SW 1271 (cell line): ENCODE data around the gene FRMD4A.
"Not testable (repeated sequence)": the region's sequence is repeated elsewhere in the genome, so short reads cannot be mapped to it uniquely, and the experiment has no call there.

Experiments used
- DNase-seq, 2 experiments: peaks; one replicate each; lab custom pipeline; 2025; lab: John Stamatoyannopoulos, UW

Gene FRMD4A

DNA sequence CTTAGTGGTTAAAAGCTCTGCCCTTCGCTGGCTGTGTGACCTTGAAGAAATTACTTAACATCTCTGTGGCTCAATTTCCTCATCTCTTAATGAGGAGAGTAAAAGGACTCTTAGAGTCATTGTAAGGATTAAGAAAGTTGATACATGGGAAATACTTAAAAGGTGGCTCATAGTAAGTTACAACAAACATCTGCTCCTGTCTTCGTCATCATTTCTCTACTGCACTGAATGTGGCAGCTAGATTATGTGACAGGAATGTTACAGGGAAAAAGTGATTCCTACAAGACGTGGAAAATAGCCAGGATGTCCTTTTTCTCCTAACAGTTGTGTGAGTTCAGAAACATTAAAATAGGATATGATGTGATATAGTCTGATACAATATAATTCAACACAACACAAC is 184.7 kb downstream of the FRMD4A start:
- peak in 1 of 2 experiments; percentile 1 for DNase-seq

DNA sequence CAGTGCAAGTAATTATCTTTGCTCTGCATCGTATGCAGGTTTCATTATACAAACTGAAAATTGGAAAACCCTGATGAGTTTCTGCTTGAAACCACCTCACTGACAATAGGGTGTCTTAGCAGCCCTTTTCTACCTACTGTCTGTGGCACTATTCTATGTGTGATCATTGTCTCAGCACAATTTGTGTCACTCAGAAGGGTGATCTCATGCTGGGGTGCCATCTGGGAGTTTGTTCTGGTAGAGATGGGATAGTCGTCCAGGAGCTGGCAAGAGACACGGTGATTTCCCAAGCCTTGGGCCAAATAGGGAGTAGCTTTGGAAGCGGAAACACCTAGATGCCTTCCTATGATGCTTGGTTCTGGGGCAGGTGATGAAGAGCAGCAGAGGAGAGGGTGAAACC is 186.3 kb downstream of the FRMD4A start:
- DNase-seq: no peak

DNA sequence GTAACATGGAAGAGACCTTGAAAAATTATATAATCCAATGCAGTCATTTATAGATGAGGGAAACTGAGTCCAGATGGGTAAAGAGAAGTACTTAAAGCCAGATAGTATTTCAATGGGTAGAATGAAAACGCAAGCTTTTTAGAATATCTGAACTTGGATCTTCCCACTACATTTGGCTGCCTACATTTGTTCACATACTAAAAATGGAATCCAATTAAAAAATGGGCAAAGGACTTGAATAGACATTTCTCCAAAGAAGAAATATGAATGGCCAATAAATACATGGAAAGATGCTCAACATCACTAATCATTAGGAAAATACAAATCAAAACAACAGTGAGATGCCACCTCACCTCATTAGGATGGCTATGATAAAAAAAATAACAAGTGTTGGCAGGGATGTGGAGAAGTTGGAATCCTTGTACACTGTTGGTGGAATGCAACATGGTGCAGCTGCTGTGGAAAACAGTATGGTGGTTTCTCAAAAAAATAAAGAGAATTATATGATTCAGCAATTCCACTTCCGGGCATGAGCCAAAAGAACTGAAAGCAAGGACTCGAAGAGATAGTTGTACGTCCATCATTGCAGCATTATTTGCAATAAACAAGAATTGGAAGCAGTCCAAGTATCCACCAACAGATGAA is 188.0 kb downstream of the FRMD4A start:
- DNase-seq: no peak

DNA sequence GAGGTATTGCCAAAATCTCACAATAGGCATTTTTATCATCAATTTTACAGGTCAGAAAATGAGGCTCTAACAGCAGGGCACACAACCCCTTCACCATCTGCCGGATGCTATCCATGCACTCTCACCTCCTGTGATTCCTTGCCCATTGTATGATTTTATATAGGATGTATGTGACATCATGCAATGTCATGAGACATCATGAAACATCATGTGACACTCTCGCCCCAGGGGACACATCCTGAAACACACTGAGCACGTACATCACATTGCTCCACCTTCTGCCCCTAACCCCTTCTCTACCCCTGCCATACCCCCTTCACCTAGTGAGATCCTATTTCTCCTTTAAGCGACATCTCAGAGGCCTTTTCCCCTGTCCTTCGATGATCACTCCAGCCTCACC is 189.4 kb downstream of the FRMD4A start:
- no peak for DNase-seq

DNA sequence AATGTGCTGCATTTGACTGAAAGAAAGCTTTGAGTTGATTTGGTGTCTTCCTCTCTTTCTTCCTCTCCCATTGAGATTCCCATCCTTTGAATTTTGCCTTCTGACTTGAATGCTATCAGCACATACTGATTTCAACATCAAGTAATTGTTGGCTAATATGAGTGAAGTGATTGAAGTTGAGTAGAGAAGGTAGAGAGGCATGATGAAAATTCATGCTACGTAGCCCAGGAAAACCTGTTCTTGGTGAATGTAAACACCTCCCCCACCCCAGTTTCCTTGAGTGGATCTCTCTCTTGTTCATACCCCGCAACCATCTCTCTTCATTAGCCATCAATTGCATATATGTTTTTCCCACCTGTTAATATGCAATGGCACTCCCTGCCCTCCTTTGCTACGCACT is 193.3 kb downstream of the FRMD4A start:
- no peak for DNase-seq

DNA sequence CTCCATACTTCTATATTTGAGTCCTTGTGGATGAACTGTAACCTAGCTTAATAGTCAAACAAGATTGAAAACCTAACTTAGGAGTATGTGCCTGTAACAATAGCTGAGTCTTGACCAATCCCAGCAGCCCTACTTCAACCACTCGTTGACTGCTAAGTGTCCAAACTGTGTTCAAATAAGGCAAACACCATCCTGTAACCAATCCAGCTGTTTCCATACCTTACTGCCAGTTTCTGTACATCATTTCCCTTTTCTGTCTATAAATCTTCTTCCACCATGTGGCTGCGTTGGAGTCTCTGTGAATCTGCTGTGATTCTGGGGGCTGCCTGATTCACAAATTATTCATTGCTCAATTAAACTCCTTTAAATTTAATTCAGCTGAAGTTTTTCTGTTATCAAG is 195.5 kb downstream of the FRMD4A start:
- not testable (repeated sequence) for DNase-seq

DNA sequence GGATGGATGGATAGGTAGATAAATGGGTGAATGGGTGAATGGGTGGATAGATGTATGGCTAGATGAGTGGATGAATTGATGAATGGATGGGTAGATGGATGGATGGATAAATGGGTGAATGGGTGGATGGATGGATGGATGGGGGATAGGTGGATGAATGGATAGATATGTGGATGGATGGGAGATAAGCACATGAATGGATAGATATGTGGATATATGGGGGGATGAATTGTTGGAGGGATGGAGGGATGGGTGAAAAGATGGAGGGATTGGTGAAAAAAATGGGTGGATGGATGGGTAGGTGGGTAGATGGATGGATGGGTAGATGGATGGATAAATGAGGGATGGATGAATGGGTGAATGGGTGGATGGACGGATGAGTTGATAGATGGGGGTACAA is 196.4 kb downstream of the FRMD4A start:
- DNase-seq: no peak

DNA sequence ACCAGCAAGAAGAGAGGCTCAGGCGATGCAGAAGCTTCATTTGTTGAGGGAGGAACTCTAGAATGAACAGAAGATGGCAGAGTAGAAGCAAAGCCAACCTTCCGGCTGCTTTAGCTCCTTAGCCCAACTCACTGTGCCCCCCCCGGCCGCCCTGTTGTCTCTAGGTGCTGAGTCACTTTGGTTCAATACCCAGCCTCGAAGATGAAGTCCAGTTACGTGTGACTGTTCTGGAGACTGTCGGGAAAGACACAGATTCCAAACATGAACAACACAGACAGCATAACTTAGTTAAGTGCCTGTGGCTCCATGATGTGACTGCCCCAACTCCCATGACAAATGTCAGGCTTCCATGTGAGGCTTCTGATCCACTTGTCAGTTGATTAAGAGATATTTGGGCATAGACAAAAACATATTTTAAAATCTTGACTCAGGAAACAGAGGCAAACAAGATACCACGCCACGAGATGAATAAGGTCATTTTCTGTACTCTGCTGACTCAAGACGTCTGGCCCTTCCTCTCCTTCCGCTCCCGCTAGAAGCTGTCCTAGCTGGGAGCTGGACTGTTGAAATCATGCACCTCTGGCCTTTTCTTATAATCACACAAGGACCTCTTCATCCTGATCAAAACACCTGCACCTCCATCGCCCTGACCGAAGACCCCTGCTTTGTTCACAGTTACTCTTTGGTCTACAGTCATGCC is 199.3 kb downstream of the FRMD4A start:
- no peak for DNase-seq

DNA sequence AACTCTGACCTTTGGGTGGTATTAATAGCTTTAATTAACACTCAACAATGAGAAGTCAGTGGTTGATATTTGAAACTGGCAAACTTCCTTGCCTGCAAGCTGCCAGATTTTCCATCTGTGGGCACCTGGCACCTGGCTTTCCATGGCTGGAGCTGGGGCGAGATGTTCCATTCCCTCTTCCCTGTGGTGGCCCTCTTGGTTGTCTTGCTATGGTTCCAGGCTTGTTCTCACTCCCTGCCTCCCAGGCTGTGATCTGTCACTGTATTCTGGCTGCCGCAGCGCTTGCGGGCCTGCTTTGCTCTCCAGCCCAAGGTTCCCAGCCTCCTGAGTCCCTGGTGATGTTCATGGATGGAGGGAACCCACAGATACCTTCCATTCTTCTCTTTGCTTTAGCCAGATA is 201.0 kb downstream of the FRMD4A start:
- no peak for DNase-seq

DNA sequence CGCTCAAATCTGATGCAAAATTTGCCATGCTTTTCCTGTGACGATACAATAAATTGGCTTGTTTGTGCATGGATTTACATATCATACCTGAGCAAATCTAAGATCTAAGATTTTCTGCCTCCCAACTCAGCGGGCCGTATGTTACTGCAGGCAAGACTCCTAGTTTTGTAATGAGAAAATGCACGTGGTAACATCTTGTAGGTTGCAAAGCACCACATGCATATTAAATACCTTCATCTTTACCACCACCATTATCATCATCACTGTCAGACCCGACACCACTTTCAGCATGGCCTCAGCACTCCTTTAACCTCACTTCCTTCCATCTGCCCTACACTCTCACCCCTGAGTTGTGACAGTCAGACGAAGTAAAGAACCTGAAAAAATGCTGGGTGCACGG is 202.2 kb downstream of the FRMD4A start:
- no peak for DNase-seq

DNA sequence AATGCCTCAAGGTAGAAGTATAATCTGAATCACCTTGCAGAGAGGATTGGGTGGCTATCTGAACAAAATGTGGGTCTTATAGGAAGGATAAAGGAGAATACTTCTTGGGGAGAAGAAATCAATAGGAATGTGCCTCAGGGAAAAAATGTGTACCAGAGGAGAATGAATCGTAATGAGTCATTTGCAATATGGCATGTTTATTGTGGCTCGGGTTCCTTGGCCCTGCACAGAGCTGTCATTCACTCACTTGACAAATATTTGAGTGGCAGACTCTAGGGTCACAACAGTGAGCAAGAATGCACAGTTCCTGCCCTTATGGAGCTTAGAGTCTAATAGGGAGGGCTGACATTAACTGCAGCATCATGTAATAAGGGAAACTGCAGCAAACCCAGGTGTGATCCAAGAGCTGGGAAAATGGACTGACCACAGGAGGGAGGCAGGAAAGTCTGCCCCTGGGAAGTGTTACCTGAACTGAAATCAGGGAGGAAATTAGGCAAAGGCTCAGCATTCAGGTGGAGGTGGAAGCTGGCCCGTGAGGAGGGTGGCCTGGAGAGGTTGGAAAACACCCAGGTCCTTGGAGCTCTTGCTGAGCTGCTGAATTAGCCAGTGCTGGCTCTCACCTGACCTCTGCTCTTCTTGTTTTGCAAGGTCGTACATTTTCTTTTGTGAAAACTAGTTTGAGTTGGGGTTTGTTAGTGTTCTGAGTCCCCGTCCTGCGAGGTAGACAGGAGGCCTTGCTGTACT is 203.9 kb downstream of the FRMD4A start:
- DNase-seq: peak in 1 of 2 experiments; percentile 20

DNA sequence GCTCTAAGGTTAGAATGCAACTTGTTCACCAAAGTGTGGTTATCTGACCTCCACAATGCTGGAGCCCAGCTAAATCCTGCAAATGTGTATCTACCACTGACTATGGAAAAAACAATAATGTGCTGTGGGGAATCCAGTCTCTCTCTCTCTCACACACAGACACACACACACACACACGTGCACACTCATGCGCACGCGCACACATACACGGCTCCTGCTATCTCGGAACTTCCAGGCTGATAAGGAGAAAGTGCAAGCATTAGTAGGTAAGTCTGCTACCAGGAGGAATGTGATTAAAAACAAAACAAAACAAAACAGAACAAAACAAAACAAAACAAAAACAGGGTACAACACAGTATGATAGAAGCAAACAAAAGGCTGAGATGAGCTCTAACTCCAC is 205.2 kb downstream of the FRMD4A start:
- no peak for DNase-seq

DNA sequence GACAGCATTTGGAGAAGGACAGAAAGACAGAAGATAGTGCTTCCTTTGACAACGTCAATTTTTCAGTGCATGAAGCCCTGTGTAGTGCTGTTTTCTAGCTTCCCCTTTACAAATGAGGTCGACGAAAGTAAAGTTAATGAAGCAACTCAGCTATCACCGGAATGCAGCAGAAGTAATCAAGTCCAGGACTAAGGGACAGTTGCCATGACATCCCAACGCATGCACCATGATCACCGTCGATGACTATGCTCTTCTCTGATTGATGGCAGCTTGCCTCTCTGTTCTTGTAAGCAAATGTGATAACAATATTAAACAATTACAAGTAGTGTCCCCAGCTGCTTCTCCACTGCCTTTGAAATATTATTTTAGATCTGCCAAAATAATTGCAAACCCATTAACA is 205.8 kb downstream of the FRMD4A start:
- no peak for DNase-seq

DNA sequence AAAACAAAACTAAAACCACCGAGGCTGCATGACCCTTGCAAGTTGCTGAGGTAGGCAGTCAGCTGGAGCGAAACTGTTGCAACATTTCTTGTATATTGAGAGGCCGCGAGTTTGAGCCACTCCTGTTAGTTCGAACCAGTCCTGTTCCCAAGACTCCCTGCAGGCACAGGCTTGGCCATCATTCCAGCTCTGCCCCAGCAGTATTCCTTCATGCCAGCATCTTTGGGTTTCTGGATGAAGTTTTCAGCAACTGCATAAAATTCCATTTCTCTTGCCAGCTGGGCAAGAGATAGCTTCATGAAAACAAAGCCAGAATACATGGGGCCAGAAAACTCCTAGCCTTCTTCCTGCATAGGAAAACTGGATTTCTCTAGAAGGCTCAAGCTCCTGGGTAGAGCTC is 207.6 kb downstream of the FRMD4A start:
- DNase-seq: no peak

DNA sequence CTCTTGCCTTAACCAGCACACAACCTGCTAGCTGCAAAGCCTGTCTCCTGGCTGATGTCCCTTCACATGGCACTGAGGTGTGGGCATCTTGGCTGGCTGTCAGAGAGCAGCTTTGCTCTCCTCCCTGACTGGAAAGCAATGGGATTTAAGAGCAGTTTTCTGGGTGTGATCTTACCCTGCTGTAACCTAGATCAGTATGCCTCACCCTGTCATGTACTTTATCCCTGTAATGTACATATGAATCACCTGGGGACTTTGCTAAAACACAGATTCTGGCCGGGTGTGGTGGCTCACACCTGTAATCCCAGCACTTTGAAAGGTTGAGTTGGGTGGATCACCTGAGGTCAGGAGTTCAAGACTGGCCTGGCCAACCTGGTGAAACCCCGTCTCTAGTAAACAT is 209.9 kb downstream of the FRMD4A start:
- DNase-seq: no peak

DNA sequence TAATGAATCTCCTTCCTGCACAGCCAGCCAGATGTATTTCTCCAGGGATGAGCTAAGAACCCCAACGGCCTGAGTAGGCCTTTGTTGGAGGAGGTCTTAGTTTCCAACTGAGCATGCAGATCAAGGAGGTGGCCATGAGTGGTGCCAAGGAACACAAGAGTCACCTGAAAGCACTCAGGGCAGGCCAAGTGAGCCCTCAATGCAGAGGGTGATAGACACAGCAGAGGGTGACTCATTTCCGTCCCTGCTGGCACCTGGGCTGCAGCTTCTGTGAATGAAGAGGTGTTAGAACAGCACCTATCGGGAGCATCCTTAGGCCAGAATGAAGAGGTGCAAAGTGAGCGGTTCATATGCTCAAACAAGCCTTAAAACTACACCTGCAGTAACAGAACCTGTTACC is 211.8 kb downstream of the FRMD4A start:
- DNase-seq: no peak

DNA sequence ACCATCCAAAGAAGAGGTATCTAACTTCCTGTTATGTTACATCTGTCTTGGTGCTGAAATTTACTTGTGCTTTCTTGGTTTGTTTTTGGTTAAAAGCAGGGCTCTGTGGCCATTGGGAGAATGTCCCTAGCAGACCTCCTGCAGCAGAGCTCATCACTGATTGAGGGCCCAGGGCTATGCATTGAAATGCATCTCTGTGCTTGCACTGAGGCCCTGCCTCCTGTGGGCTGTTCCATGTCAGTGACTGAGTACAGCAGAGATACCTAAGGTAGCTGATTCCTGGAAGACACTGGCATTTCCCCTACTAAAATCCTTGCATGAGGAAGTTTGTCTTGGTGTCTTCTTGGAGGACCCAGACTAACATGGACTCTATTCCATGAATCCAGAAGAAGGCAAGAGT is 213.9 kb downstream of the FRMD4A start:
- DNase-seq: no peak

DNA sequence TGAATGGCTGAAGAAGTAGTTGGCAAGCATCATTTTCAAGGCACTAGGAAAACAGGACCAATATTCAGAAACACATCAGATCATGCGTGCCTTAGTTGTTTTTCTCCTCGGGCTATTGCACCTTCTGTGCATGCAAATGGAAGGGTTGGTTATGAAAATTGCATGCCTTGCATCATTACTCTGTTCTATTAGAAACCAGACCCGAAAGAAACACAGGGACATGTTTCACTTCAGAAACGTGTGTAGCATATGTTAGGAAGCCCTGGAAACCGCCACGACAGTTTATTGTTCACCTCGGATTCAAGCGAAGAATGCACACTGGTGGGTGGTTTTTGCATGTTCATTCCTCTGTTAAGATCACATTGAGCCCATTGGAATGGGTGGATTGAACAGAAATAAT is 214.7 kb downstream of the FRMD4A start:
- DNase-seq: no peak

DNA sequence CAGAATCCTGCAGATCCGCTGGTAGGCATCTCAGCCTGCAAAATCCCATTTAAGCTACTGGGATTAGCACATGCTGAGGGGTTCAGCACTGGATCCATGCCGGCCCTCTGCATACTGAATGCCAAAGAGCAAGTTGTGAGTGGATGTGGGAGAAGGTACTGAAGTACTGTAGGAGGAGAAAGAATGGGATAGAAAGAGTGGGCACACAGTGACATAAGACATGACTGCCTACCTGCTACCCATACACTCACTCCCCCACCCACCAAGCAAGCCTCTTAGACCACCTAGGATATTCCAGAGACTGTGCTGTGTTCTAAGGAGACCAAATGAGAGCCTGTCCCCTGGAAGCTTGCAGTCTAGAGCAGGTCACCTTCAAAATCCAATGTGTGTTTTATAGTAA is 215.9 kb downstream of the FRMD4A start:
- DNase-seq: no peak

DNA sequence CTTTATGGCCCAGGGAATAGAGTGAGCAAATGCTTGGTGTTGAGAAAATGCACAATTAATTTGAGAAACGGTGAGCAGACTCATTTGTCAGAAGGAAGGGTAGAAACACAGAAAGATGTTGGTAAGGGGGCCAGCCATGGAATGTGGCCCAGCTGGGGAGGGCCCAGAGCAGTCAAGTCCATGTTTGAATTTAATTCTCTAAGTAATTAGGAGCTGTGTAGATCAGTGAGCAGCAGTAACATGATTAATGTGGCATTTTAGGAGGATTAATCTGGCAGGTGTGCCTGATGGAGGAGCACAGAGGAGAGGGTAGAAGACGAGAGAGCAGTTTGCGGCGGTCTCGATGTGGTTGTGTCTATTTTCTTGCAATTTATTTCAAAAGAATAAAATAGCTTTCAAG is 218.7 kb downstream of the FRMD4A start:
- no peak for DNase-seq

DNA sequence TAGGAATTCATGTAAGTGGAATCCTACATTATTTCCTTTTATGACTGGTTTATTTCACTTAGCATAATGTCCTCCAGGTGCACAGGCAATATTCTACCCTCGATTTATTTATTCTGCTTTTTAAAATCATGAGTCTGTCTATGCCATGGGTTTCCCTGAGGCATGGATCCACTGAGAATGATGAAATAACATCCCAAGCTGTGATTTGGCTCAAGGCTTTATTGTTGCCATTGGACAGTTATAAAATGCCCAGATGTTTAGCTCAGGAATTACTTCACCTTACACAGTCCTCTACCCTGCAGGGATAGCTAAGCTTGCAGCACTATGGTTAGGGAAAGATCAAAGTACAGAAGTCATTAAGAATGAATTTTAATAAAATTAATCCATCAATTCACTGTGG is 219.5 kb downstream of the FRMD4A start:
- no peak for DNase-seq

DNA sequence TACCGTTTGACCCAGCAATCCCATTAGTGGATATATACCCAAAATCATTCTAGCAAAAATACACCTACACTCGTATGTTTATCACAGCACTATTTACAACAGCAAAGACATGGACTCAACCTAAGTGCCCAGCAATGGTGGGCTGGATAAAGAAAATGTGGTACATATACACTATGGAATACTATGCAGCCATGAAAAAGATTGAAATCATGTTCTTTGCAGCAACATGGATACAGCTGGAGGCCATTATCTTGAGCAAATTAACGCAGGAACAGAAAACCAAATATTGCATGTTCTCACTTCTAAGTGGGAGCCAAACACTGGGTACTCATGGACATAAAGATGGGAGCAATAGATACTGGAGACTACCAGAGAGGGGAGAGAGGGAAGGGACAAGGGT is 223.9 kb downstream of the FRMD4A start:
- DNase-seq: no peak

DNA sequence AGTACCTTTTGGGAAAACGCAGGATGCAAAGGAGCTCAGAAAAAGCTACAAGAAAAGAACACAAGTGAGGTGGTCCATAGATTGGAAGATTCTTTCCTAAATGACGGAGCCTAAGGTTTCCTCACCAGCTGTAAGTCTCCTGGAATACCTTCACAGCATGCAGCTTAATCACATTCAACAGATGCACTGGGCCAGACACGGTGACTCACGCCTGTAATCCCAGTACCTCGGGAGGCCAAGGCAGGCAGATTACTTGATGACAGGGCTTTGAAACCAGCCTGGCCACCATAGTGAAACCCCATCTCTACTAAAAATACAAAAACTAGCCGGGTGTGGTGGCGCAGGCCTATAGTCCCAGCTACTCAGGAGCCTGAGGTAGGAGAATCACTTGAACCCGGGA is 228.7 kb downstream of the FRMD4A start:
- DNase-seq: no peak
